Cardiac septum (tissue), 1 donor: ENCODE results near the gene APOL4. TPM values are rescaled to one million over a fixed set of nuclear protein-coding genes. Genes with fewer than 3 reads are reported as not detected.

Experiments used
- DNase-seq: peaks from one replicate; pipeline ENCODE4 v3.0.0-alpha.2; 2020; ENCODE audit warnings: low spot score
- intact Hi-C: fragments of 100-400 bp; cut with DNase I; formaldehyde crosslinking; loops from one replicate; pipeline ENCODE4 v1.14.0; 2022
- total RNA-seq: library from RNA; stranded (reverse); fragmentation: NEBNext Ultra II Directional; extraction: Animal tissue kit (Norgen Biotek cat#: 25700); gene quantifications from one replicate; pipeline ENCODE4 v1.2.1, GENCODE V29; 2021
- donor health status: DM: no; HTN: no; CAD: no.

Gene APOL4
- total RNA-seq, 1 donor from 2014 or later = 6.1 TPM

GRCh38 chr22:36143956-36144355, 57.7 kb downstream of the APOL4 start:
- DNase-seq = no peak
- intact Hi-C loops = loop anchor here (10.0 kb wide), 2 partner anchors 91 to 341 kb away; partner anchors contain the start of genes APOL2 and TXN2

- DNase-seq = no peak
- intact Hi-C loops = loop anchor here (10.0 kb wide), 2 partner anchors 92 to 342 kb away; partner anchors contain the start of genes APOL2 and TXN2
These were observed 58.4 kb downstream of the APOL4 start for GRCh38 chr22:36143066-36143815.

DNA sequence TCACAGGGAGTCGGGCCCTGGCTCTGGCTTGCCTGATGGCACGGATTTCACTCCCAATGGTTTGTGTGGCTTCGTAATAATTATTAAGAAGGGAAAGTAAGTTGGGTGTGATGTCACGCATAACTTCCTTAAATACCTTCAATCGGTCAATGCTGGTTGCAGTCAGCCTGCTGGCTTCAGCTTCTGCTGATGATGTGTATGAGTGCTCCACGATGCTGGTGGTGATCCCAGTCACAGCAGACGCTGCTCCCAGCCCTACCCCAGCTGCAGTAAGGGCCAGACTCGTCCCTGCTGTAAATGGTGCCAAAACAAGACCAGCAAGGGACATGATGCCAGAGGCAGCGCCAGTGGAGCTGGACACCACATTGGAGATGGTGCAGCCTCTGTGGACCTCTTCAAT, 60.1 kb downstream of the APOL4 start:
- intact Hi-C loops = loop anchor here (10.0 kb wide), 2 partner anchors 93 to 343 kb away; partner anchors contain the start of genes APOL2 and TXN2

More for the DNA sequence above, 60.1 kb downstream of the APOL4 start:
- no peak for DNase-seq

Other genes with a start within 250 kb of the APOL4 start
- gene RBFOX2, start 173.0 kb downstream of the APOL4 start, total RNA-seq = 102 TPM
- gene APOL3, start 41.1 kb downstream of the APOL4 start, total RNA-seq = 22.5 TPM
- gene APOL2, start 37.7 kb upstream of the APOL4 start, total RNA-seq = 47.9 TPM
- gene APOL1, start 51.3 kb upstream of the APOL4 start, total RNA-seq = 25.6 TPM
- 282 TPM for gene MYH9, start 186.2 kb upstream of the APOL4 start, total RNA-seq